ENCODE data around the gene OOEP.
"Not testable (repeated sequence)": the region's sequence is repeated elsewhere in the genome, so short reads cannot be mapped to it uniquely, and the experiment has no call there.

Gene OOEP

DNA sequence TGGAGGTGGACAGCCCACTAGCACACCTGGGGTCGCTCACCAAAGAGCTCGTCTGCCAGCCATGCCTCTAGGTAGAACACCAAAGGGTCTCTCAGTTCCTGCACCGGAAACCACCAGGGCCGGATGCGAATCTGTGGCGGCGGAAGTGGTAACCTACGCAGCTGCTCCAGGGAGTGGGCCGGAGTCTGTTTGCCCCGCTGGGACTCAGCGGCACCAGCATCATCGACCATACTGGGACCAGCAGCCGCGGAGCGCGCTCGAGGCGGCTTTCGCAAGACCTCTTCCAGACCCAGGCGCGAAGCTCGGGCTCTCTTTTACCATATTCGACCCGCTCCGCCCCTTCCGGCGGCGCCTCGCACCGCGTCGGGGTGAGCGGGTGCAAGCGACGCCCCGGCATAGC lies at the start of gene OOEP:
Gene OOEP, minus strand, starts transcription at position 335 of the 400 bp plus-strand sequence. Its CDS starts 105 bp downstream, at position 230.
- DNase-seq (ENCODE audit: low spot score) = no peak

DNA sequence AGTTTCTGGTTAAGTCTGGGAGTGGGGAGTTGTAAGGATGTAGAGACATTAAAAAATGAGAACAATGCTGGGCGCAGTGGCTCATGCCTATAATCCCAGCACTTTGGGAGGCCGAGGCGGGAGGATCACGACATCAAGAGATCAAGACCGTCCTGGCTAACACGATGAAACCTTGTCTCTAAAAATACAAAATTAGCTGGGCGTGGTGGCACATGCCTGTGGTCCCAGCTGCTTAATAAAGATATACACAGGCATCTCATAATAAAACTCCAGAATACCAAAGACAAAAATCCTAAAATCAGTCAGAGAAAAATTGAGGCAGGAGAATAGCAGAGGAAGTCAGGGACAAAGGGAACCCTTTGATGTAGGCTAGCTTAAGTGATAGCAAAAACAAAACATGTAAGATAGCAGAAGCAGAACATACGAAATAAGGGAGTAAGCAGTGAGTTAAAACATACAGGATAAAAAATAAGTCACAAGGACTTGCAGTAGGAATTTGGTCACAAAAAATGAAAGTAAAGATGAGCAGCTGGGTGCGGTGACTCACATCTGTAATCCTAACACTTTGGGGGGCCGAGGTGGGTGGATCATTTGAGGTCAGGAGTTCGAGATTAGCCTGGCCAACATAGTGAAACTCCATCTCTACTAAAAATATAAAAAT lies 48.5 kb upstream of the OOEP start:
- DNase-seq (ENCODE audit: low spot score) = no peak

DNA sequence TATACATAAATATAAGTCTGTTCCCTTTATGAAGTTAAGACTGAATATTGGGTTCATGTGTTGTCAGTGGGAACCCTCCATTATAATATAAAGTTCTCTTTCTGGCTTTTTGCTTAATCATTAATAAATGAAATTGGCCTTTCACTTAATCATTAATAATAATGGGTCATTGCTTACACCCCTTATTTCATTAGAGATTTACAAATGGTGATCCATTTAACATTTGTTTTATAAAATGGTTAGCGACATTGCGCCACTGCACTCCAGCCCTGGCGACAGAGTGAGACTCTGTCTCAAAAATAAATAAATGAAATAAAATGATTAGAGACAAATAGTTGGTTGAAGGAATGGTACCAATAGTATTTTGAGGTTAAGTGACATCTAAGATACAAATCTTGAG lies 43.4 kb upstream of the OOEP start:
- no peak for DNase-seq (ENCODE audit: low spot score)

DNA sequence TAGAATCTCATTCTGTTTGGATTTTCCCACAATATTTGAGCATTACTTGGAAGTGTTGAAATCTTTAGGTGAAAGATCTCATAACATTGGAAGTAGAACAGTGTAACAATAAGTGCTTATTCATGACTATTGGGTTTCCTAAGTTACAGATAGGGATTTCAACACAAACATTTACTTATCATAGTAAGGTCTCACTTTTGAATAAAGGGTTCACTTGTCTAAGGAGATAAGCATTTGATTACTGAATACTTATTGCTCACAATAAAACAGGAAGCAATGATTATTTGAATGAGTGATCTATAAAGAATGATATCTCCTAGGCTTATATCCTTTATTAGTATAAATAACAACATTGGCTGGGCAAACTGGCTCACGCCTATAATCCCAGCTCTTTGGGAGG lies 39.7 kb upstream of the OOEP start:
- no peak for DNase-seq (ENCODE audit: low spot score)

DNA sequence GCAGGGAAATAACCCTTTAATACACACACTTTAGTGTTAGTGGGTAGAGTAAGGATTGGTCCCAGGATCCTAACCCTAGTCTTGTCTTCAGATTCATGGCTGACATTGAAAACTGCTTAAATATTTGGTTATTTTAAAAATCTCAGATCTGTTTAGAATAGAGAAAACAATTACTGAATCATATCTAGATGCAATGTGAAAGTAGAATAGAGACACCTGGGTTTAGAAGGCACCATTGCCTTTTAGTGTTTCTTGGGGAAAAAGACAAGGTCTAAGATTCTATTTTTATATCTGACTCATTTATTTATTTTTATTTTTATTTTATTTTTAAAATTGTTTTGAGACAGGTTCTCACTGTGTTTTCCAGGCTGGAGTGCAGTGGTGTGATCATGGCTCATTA lies 31.0 kb upstream of the OOEP start:
- DNase-seq (ENCODE audit: low spot score) = no peak

DNA sequence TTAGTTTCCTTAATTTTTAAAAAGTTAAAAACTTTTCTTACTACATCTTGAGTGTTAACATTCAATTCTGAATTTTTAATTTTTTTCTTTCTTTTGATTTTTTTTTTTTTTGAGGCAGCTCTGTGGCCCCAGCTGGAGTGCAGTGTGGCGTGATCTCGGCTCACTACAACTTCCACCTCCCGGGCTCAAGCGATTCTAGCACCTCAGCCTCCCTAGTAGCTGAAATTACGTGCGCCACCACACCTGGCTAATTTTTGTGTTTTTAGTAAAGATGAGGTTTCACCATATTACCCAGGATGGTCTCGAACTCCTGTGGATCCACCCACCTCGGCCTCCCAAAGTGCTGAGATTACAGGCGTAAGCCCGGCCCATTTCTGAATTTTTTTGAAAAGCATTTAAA lies 26.2 kb upstream of the OOEP start:
- no peak for DNase-seq (ENCODE audit: low spot score)

DNA sequence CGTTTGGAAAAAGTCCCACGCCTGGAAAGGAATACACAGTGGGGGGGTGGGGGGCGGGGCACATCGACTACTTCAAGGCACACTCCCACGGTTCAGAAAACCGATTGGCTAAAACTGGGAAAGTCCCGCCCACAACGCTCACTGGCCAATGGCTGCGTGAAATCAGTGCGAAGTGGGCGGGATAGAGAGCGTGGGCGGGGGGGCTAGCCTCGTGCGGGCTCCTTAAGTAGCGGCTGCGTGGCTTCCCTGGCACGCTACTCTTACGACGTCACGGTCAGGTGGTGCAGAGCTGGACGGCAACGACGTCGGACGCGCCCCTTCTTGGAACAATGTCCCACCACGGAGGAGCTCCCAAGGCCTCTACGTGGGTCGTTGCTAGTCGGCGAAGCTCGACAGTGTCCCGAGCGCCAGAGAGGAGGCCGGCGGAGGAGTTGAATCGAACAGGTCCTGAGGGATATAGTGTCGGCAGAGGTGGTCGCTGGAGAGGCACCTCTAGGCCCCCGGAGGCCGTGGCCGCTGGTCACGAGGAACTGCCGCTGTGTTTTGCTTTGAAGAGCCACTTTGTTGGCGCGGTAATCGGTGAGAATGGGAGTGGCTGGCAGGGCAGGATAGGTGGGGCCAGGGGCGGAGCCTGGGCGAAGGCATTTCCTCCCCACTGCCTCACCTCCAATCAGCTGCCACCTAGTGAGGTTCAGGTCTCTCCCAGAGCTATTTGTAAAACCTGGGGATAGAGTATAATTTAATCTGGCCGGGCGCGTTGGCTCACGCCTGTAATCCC lies 25.1 kb upstream of the OOEP start, which contains the start of gene DDX43:
Gene DDX43, plus strand, starts transcription at position 252 of the 778 bp plus-strand sequence. Its CDS starts 78 bp downstream, at position 330.
- peak; percentile 9 for DNase-seq (ENCODE audit: low spot score)

DNA sequence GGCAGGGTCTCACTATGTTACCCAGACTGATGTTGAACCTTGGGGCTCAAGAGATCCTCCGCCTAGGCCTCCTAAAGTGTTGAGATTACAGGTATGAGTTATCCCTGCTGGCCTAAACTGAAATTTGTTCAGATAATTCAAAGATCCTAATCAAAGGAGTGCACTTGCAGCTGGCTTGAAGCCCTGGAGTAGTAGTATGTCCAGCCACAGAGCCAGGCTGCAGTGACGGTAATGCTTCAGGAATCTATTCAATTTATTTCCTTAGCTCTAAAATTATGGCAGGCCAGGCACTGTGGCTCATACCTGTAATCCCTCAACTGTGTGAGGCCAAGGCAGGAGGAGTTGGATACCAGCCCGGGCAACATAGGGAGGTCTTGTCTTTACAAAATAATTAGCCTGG lies 23.6 kb upstream of the OOEP start:
- DNase-seq (ENCODE audit: low spot score) = peak; percentile 12

DNA sequence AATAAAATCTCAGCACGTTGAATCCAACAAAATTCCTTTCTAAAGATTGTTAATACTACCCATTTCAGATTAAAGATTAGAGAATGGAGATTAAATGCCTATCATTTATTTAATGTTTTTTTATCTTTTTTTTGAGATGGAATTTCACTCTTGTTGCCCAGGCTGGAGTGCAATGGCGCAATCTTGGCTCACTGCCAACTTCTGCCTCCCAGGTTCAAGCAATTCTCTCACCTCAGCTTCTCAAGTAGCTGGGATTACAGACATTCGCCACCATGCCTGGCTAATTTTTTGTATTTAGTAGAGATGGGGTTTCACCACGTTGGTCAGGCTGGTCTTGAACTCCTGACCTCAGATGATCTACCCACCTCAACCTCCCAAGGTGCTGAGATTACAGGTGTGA lies 22.5 kb upstream of the OOEP start:
- not testable (repeated sequence) for DNase-seq (ENCODE audit: low spot score)

DNA sequence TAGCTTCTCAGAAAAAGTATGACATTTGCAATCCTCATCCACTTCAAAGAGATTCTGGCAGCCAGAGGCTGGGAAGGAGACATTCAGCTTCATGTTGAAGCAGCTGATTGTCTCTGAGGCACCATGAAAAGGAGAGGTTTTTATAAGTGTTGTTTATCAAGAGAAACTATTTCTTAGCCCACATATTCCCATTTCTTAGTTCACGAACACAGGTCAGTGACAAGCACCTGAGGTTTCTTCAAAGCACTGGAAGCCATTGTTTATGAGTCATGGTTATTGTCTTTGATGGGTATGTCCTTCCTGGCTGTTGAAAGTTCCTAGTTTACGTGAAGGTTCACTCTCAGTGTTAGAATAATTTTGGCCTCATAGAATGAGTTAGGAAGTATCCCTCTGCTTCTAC lies 22.0 kb upstream of the OOEP start:
- DNase-seq (ENCODE audit: low spot score) = no peak

DNA sequence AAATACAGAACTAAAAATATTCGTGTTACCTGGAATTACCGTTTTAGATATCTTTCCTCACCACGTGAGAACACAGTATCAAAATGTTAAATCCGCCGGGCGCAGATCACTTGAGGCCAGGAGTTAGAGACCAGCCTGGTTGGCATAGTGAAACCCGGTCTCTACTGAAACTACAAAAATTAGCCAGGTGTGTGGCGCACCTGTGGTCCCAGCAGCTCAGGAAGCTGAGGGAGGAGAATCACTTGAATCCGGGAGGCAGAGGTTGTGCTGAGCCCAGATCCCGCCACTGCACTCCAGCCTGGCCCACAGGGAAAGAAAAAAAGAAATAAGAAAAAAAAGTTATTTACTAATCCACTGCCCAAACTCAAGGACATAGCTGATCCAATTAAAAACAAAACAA lies 20.2 kb upstream of the OOEP start:
- no peak for DNase-seq (ENCODE audit: low spot score)

DNA sequence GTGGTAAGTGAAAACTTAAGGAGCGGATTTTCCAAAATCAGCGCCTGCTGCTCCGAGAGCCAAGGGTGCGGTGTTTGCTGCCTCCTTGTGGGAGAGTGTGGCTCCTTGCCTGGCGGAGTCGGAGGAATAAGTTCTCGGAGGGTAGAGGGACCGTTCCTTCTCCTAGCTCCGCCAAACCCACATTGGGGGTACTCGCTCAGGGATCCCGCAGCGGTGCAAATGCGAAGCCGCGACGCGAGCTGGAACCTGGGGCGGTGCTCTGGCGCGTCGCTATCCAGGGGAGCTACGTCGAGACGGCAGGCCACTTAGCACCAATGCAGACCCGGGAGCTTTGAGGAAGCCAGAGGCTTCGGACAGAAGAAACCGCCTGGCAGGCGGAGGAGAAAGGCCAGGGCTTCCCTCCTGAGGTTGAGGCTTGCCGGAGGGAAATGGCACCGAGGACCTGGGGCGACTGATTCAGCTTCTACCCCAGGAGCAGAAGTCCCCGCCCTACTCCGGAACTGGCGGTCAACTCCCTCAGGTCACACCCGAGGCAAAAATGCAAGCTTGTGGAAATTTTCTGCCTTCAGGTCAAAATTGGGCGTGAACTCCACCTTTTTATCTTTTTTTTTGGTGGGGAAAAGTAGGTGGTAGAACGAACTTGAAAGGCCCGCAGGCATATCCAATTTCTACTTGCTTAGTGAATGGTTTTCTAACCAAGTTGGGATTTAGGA lies 19.3 kb upstream of the OOEP start:
- DNase-seq (ENCODE audit: low spot score) = peak; percentile 84

DNA sequence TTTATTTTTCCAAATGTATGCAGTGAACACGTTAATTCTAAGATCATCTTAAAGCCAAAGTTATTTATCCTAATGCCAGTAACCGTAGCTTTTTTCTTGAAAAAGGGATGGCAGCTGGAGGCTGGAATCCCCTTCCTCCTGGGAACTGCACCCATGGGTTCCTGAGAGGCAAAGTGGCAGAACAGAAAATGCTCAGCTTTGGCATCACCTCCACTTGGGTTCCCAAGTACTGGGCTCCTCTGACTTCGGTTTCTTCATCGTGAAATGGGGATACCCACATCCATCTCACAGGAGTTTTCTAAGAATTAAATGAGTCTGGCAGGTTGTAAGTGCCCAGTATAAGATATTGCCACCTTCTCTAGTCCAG lies 18.7 kb upstream of the OOEP start:
- DNase-seq (ENCODE audit: low spot score) = no peak

DNA sequence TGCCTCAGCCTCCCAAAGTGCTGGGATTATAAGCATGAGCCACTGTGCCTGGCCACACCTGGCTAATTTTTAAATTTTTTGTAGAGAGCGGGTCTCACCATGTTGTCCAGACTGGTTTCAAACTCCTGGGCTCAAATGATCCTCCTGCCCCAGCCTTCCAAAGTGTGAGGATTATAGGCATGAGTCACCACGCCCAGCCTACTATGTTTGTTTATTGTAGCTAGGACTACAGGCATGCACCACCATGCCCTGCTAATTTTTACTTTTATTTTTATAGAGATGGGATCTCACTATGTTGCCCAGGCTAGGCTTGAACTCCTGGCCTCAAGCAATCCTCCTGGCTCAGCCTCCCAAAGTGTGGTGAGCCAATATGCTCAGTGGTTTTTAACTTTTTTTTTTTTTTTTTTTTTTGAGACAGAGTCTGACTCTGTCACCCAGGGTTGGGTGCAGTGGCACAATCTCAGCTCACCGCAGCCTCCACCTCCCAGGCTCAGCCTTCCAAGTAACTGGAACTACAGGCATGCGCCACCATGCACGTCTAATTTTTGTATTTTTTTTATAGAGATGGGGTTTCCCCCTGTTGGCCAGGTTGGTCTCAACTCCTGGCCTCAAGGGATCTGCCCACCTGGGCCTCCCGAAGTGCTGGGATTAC lies 12.9 kb upstream of the OOEP start:
- DNase-seq (ENCODE audit: low spot score) = no peak

DNA sequence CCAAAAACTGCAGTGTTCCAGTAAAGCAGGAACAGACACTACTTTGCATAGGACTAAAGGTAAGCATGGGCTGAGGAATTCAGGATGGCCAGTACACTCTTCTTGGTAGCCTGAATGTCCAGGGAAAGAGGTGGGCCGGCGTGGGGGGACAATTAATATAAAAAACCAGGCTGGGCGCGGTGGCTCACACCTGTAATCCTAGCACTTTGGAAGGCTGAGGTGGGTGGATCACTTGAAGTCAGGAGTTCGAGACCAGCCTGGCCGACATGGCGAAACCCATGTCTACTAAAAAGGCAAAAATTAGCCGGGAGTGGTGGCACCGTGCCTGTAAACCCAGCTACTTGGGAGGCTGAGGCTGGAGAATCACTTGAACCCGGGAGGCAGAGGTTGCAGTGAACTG lies 11.8 kb upstream of the OOEP start:
- DNase-seq (ENCODE audit: low spot score) = not testable (repeated sequence)

DNA sequence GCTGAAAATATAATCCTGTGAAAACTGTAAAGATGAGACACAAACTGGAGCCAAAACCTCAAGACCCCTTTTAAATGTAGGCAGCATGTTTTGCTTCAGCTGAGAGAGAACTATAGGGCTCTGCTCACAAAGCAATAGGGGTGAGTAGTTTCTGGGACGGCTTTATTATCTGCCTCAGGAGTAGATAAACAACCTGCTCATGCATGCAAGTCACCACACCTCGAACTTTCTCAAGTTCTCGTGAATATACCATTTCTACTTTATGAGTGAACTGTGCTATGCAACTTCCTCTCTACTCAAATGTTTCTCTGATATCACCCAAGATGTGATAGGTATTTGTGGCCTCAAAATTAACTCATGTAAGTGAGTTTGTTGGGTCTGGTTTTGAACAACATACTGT lies 7.5 kb upstream of the OOEP start:
- no peak for DNase-seq (ENCODE audit: low spot score)

DNA sequence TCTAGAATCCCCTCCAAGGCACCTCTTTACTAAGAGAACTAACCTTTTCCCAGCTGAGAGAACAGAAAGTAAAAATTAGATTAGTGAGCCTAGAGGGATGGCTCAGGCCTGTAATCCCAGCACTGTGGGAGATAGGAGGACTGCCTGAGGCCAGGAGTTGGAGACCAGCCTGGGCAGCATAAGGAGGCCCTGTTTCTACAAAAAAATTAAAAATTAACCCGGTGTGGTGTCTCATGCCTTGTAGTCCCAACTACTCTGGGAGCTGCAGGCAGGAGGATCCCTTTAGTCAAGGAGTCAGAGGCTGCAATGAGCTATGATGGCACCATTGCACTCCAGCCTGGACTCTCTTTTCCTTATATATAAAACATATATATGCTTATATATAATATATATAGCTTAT lies 5.5 kb upstream of the OOEP start:
- no peak for DNase-seq (ENCODE audit: low spot score)

DNA sequence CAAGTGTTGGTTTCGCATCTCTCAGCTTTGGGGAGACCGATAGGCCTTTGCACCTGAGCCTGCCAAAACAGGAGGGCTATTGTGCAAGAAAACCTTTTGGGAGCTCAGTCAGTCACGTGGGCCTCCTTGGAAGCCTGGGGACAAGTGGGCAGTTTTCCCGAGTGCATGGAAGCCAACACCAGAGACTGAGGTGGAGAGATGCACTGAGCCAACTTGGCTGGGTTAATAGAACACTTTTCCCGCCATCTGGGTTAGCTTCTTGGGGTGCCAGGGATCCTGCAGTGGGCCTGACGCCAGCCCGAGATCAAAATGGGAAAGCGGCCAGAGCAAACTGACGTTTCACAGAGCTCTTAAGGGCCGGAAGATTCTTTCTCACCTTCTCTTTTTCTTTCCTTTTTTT lies 2.8 kb upstream of the OOEP start:
- DNase-seq (ENCODE audit: low spot score) = no peak

DNA sequence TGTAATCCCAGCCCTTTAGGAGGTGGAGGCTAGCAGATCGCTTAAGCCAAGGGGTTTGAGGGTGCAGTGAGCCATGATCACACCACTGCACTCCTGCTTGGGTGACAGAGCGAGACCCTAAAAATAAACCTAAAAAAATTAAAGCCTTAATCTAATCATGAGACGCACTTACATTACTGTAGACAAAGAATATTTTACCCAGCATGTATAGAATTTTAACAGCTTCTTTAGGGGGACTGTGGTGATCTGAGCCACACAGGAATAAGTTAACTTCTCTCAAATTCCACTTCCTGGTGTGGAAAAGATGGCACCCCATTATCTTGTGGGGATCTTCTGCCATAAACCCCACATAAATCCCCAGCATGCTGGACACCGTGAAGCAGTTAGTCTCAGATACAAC lies 2.3 kb upstream of the OOEP start:
- DNase-seq (ENCODE audit: low spot score) = no peak

DNA sequence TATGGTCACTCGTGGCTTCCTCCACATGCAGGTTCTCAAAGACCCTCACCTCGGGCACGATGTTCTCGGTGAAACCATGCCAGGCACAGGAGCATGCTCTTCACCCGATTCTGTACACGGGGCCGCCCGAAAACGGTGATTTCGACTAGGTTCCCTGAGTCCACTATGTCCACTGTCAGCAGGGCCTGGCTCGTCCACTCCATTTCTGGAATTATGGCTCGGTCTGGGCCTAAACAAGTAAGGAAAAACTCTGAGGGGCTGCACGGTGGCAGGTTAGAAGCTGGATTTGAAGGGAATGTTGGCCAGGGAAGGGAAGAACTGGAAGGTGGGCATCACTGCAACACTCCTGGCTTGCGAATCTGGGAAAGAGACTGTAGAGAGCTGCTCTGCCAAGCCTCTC lies 540 bp downstream of the OOEP start:
- no peak for DNase-seq (ENCODE audit: low spot score)

DNA sequence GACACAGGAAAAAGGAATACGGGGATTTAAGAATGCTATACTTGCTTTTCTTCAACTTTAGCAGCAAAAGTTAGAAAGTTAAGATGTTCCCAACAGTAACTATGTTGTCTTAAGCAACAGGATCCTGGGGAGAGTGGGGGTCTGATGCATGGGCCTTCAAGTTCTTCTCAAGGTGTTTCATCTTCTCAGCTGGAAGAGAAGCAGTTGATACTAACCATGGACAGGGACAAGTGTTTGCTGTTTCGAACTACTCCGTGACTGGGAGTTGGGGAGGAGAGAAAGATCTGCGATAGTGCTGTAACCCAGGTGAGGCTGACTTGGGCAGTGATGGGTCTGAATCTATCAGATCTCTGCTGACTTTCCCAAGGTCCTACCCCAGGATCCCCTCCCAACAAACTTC lies 1.0 kb downstream of the OOEP start:
- DNase-seq (ENCODE audit: low spot score) = no peak

DNA sequence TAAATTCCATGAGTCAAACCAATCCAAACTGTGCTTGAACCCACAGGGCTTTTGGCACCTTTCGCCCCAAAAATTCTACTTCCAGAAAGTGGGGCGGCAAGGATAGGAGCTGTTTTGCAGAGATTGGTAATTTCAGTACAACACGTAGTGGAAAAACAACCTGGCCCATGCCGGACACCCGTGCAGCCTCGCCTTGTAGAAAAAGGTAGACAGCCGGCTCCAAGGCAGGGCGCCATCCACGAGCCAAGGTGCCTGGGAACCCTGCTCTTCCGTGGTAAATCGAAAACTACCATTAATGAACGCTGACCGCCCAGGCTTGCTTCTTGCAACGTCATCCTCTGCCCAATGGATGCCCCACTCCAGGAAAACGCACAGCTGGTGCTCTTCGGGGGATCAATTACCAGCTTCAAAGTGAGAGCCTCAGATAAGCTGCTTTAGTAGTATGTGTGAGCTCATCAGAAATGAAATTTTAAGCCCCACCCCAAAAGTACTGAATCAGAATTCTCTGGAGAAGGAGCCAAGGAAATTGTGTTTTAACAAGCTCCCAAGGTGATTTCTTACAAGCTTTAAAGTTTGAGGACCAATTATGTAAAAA lies 1.8 kb downstream of the OOEP start:
- no peak for DNase-seq (ENCODE audit: low spot score)
